Tibial nerve (tissue), 4 donors: ENCODE measurements around the gene ATP6V1G1. TPM values are rescaled to one million over a fixed set of nuclear protein-coding genes. Genes with fewer than 3 reads are reported as not detected.
"Not testable (repeated sequence)": the region's sequence is repeated elsewhere in the genome, so short reads cannot be mapped to it uniquely, and the experiment has no call there.

Experiments used
- DNase-seq, 2 donors: peaks; one replicate each; pipeline ENCODE4 v3.0.0-alpha.2; 2019; ENCODE audit warnings: low spot score in 2 of 2
- H3K27ac ChIP-seq, 4 donors: fragments of 200-600 bp; sonication (generic) in 3 of 4; one replicate each; pipeline ENCODE4 v1.5.1; 2017 to 2019; ENCODE audit warnings: mild to moderate bottlenecking in 1 of 4
- H3K27me3 ChIP-seq, 2 donors: fragments of 200-600 bp; sonication (generic) in 1 of 2; one replicate each; pipeline versions ENCODE4 v1.5.1 to v1.6.0; 2017 to 2019
- H3K36me3 ChIP-seq, 3 donors: fragments of 200-600 bp; sonication (generic); one replicate each; pipeline ENCODE4 v1.5.1; 2018 to 2019
- H3K4me1 ChIP-seq, 4 donors: fragments of 200-600 bp; sonication (generic) in 3 of 4; one replicate each; pipeline ENCODE4 v1.5.1; 2017 to 2019
- H3K4me3 ChIP-seq, 4 donors: fragments of 200-600 bp; sonication (generic) in 3 of 4; one replicate each; pipeline ENCODE4 v1.5.1; 2017 to 2019; ENCODE audit warnings: mild to moderate bottlenecking in 1 of 4, moderate library complexity in 1 of 4
- H3K9me3 ChIP-seq, 4 donors: fragments of 200-600 bp; sonication (generic) in 3 of 4; one replicate each; pipeline ENCODE4 v1.5.1; 2017 to 2019
- EP300 ChIP-seq, 2 donors: sonication (generic); formaldehyde crosslinking; IDR thresholded peaks; one replicate each; pipeline ENCODE4 v1.6.1; 2017; ENCODE audit warnings: antibody characterized with exemption in 2 of 2, mild to moderate bottlenecking in 1 of 2
- POLR2A ChIP-seq, 2 donors: fragments of 450-650 bp; IDR thresholded peaks; one replicate each; pipeline ENCODE4 v1.6.1; 2017; ENCODE audit warnings: antibody characterized with exemption in 2 of 2, mild to moderate bottlenecking in 2 of 2, moderate library complexity in 2 of 2
- WGBS, 2 donors: methylation state at CpG; one replicate each; pipeline ENCODE4 v1.1.5; 2018; 5-methylcytosine and 5-hydroxymethylcytosine counted together
- total RNA-seq, 4 donors: library from RNA; depleted of rRNA; stranded (reverse); fragments of >200 nt; gene quantifications; one replicate each; pipeline ENCODE4 v1.1.0, GENCODE V29; 2016
- TF ChIP-seq, protein P1 (sequence below), 5 experiments: fragments of 200-600 bp in 3 of 5; fragments of 450-650 bp in 2 of 5; sonication (generic) in 3 of 5; IDR thresholded peaks; one replicate each; pipeline ENCODE4 v1.5.1; 2016 to 2019; ENCODE audit warnings: antibody characterized with exemption in 5 of 5, mild to moderate bottlenecking in 3 of 5, moderate library complexity in 2 of 5

The ATP6V1G1 gene
- total RNA-seq, 4 donors from 2014 or later = 140 to 161 (median 154) TPM

DNA sequence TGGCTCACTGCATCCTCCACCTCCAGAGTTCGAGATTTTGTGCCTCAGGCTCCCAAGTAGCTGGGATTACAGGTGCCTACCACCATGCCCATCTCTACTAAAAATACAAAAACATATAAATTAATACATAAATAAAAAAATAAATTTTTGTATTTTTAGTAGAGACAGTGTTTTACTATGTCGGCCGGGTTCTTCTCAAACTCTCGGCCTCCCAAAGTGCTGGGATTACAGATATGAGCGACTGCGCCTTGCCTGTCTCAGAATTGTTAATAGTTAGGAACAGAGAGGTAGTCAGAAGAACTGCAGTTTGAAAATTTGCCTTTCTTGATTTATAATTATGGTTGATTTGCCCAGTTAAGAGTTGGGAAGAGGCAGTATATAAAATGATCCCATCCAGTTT, 2.8 kb downstream of the ATP6V1G1 start:
- Histone ChIP-seq H3K9me3 (no peaks in the 10 kb centered on the region), H3K4me3 (no peak overlapping the region), H3K36me3 (peaks cover 0 to 29% (median 5%) of the 10 kb centered on the region in 3 donors), H3K27ac (peak overlapping the region in 1 of 4 donors; percentile 9), H3K27me3 (no peaks in the 10 kb centered on the region), H3K4me1 (peaks cover 0 to 59% (median 34%) of the 10 kb centered on the region in 4 donors)
- no peak for DNase-seq
- 86 to 95% methylated on average over 6 of the region's 6 CpGs for WGBS, 2 donors
- TF ChIP-seq EP300 (IDR thresholded peaks at IDR 0.05) (no peak), POLR2A (IDR thresholded peaks at IDR 0.05) (no peak)
- TF ChIP-seq, protein P1, sequence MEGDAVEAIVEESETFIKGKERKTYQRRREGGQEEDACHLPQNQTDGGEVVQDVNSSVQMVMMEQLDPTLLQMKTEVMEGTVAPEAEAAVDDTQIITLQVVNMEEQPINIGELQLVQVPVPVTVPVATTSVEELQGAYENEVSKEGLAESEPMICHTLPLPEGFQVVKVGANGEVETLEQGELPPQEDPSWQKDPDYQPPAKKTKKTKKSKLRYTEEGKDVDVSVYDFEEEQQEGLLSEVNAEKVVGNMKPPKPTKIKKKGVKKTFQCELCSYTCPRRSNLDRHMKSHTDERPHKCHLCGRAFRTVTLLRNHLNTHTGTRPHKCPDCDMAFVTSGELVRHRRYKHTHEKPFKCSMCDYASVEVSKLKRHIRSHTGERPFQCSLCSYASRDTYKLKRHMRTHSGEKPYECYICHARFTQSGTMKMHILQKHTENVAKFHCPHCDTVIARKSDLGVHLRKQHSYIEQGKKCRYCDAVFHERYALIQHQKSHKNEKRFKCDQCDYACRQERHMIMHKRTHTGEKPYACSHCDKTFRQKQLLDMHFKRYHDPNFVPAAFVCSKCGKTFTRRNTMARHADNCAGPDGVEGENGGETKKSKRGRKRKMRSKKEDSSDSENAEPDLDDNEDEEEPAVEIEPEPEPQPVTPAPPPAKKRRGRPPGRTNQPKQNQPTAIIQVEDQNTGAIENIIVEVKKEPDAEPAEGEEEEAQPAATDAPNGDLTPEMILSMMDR (IDR thresholded peaks at IDR 0.05) = no peak

DNA sequence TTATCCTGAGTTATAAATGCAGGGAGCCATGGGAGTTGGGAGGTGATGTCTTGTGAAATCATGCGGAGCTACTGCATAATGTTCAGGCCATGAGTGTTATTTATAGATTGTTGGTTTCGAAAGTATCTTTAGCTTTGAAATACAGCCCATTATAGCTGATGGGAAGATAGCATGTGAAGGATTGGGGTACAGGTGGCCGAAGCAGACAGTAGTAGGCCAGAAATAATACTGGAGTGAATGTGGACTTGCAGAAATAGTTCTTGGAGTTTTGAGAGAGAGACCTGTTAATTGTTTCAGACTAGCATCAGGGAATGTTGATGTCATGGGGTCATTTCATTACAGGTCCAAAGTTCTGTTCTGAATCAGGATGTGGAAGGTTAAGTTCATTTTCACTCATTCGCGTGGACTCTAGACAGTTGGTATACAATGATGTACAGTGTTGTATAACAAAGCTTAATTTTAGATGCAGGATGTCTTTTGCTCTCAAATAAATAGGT, 3.8 kb downstream of the ATP6V1G1 start:
- no peak for TF ChIP-seq EP300 (IDR thresholded peaks at IDR 0.05)
- TF ChIP-seq, protein P1 (IDR thresholded peaks at IDR 0.05) = no peak
- no peak for TF ChIP-seq POLR2A (IDR thresholded peaks at IDR 0.05)
- H3K4me3 ChIP-seq = no peak overlapping the region

GRCh38 chr9:114591849-114592248, 4.3 kb downstream of the ATP6V1G1 start:
- Histone ChIP-seq H3K27ac (peak overlapping the region in 3 of 4 donors; percentile 9 to 63 (median 29)), H3K4me1 (peaks cover 0 to 58% (median 34%) of the 10 kb centered on the region in 4 donors), H3K4me3 (no peak overlapping the region), H3K36me3 (peaks cover 0 to 44% (median 5%) of the 10 kb centered on the region in 3 donors), H3K27me3 (no peaks in the 10 kb centered on the region), H3K9me3 (no peaks in the 10 kb centered on the region)
- 69 to 70% methylated on average over 1 of the region's 1 CpG for WGBS, 2 donors
- DNase-seq = no peak
- TF ChIP-seq POLR2A (IDR thresholded peaks at IDR 0.05) = no peak
- TF ChIP-seq, protein P1 (IDR thresholded peaks at IDR 0.05) = no peak
- TF ChIP-seq EP300 (IDR thresholded peaks at IDR 0.05) = no peak

More for the DNA sequence above, 3.8 kb downstream of the ATP6V1G1 start:
- DNase-seq = no peak
- no peaks in the 10 kb centered on the region for H3K27me3 ChIP-seq
- H3K36me3 ChIP-seq = peaks cover 0 to 39% (median 5%) of the 10 kb centered on the region in 3 donors
- 62% methylated on average over 5 of the region's 5 CpGs for WGBS, 2 donors
- peak overlapping the region in 3 of 4 donors; percentile 9 to 63 (median 29) for H3K27ac ChIP-seq
- H3K9me3 ChIP-seq = no peaks in the 10 kb centered on the region
- H3K4me1 ChIP-seq = peaks cover 0 to 59% (median 34%) of the 10 kb centered on the region in 4 donors

- no peak for DNase-seq
- 50 to 55% methylated on average over 6 of the region's 6 CpGs for WGBS, 2 donors
- H3K27me3 ChIP-seq = no peaks in the 10 kb centered on the region
- peaks cover 0 to 48% (median 8%) of the 10 kb centered on the region in 3 donors for H3K36me3 ChIP-seq
- H3K9me3 ChIP-seq = no peaks in the 10 kb centered on the region
- H3K27ac ChIP-seq = peak overlapping the region in 2 of 4 donors; percentile 39 to 63
- H3K4me1 ChIP-seq = peaks cover 0 to 55% (median 34%) of the 10 kb centered on the region in 4 donors
- no peak for TF ChIP-seq POLR2A (IDR thresholded peaks at IDR 0.05)
- TF ChIP-seq, protein P1 (IDR thresholded peaks at IDR 0.05) = peak in 2 of 5 experiments; percentile 13 to 20
- no peak for TF ChIP-seq EP300 (IDR thresholded peaks at IDR 0.05)
- no peak overlapping the region for H3K4me3 ChIP-seq
These were observed 4.8 kb downstream of the ATP6V1G1 start for GRCh38 chr9:114592356-114592755.

GRCh38 chr9:114594136-114594535, 6.6 kb downstream of the ATP6V1G1 start:
- Histone ChIP-seq H3K27me3 (no peaks in the 10 kb centered on the region), H3K9me3 (no peaks in the 10 kb centered on the region), H3K36me3 (peaks cover 0 to 64% (median 13%) of the 10 kb centered on the region in 3 donors), H3K4me1 (peaks cover 0 to 47% (median 28%) of the 10 kb centered on the region in 4 donors), H3K4me3 (no peak overlapping the region), H3K27ac (no peak overlapping the region)
- no peak for TF ChIP-seq EP300 (IDR thresholded peaks at IDR 0.05)
- TF ChIP-seq, protein P1 (IDR thresholded peaks at IDR 0.05) = no peak
- TF ChIP-seq POLR2A (IDR thresholded peaks at IDR 0.05) = no peak
- 97 to 98% methylated on average over 17 of the region's 17 CpGs for WGBS, 2 donors
- no peak for DNase-seq

DNA sequence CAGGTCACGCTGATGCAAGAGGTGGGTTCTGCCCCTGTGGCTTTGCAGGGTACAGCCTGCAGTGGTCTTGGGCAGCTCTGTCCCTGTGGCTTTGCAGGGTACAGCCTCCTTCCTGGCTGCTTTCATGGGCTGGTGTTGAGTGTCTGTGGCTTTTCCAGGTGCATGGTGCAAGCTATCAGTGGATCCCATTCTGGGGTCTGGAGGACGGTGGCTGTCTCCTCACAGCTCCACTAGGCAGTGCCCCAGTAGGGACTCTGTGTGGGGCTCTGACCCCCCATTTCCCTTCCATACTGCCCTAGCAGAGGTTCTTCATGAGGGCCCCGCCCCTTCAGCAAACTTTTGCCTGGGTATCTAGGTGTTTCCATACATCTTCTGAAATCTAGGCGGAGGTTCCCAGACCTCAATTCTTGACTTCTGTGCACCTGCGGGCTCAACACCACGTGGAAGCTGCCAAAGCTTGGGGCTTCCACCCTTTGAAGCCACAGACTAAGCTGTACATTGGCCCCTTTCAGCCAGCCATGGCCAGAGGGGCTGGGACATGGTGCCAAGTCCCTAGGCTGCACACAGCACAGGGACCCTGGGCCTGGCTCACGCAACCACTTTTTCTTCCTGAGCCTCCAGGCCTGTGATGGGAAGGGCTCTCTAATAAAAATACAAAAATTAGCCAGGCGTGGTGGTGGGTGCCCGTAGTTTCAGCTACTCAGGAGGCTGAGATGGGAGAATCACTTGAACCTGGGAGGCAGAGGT, 13.1 kb downstream of the ATP6V1G1 start:
- not testable (repeated sequence) for H3K27ac ChIP-seq, H3K4me1 ChIP-seq, H3K27me3 ChIP-seq, DNase-seq, H3K4me3 ChIP-seq
- WGBS, 2 donors = 95 to 97% methylated on average over 7 to 9 of the region's 9 CpGs
- Histone ChIP-seq H3K36me3 (peaks cover 0 to 63% (median 8%) of the 10 kb centered on the region in 3 donors), H3K9me3 (peaks cover 0 to 14% (median 0%) of the 10 kb centered on the region in 4 donors)

- H3K27ac ChIP-seq, H3K4me1 ChIP-seq, H3K4me3 ChIP-seq, DNase-seq, H3K27me3 ChIP-seq: not testable (repeated sequence)
- H3K9me3 ChIP-seq = peaks cover 0 to 14% (median 0%) of the 10 kb centered on the region in 4 donors
- WGBS, 2 donors = 95 to 97% methylated on average over 2 of the region's 2 CpGs
- H3K36me3 ChIP-seq = peaks cover 0 to 52% (median 8%) of the 10 kb centered on the region in 3 donors
These were observed 14.2 kb downstream of the ATP6V1G1 start for GRCh38 chr9:114601787-114602186.
